ENCODE data around the gene PTGES. TPM values are rescaled to one million over a fixed set of nuclear protein-coding genes. Genes with fewer than 3 reads are reported as not detected.
"Not testable (repeated sequence)": the region's sequence is repeated elsewhere in the genome, so short reads cannot be mapped to it uniquely, and the experiment has no call there.

Gene PTGES
- total RNA-seq, 3 donors from 2014 or later (not counting 1 experiment from before 2014, with no cell fraction given): 0.28 to 0.47 (median 0.39) TPM

GRCh38 chr9:129762985-129763926, 10.4 kb upstream of the PTGES start:
- peaks cover 0 to 1% of the 10 kb centered on the region in 2 donors for H3K4me1 Mint-ChIP-seq
- H3K9me3 Mint-ChIP-seq: no peaks in the 10 kb centered on the region
- H3K9me3 ChIP-seq (ENCODE audit: control insufficient read depth, insufficient read depth, low read length): no peaks in the 10 kb centered on the region
- no peak overlapping the region for H3K27ac ChIP-seq (ENCODE audit: low read length)
- WGBS (ENCODE audit: insufficient coverage): 89% methylated on average over 13 of the region's 13 CpGs
- H3K4me1 ChIP-seq (ENCODE audit: control insufficient read depth, insufficient read depth, low read length): no peaks in the 10 kb centered on the region
- no peaks in the 10 kb centered on the region for H3K27me3 ChIP-seq (ENCODE audit: control insufficient read depth, insufficient read depth, low read length)
- H3K4me3 Mint-ChIP-seq: no peak overlapping the region
- no peak for DNase-seq
- no peaks in the 10 kb centered on the region for H3K36me3 ChIP-seq (ENCODE audit: control insufficient read depth, insufficient read depth, low read length)
- peaks cover 0 to 7% of the 10 kb centered on the region in 2 donors for H3K27me3 Mint-ChIP-seq (ENCODE audit: low read depth in 2 of 2)
- no peaks in the 10 kb centered on the region for H3K36me3 Mint-ChIP-seq
- intact Hi-C loops (cut with micrococcal nuclease): no loop called here
- H3K27ac Mint-ChIP-seq: no peak overlapping the region
- no peak for ATAC-seq
- no peak overlapping the region for H3K4me3 ChIP-seq (ENCODE audit: low read length)
- TF ChIP-seq, protein P1, sequence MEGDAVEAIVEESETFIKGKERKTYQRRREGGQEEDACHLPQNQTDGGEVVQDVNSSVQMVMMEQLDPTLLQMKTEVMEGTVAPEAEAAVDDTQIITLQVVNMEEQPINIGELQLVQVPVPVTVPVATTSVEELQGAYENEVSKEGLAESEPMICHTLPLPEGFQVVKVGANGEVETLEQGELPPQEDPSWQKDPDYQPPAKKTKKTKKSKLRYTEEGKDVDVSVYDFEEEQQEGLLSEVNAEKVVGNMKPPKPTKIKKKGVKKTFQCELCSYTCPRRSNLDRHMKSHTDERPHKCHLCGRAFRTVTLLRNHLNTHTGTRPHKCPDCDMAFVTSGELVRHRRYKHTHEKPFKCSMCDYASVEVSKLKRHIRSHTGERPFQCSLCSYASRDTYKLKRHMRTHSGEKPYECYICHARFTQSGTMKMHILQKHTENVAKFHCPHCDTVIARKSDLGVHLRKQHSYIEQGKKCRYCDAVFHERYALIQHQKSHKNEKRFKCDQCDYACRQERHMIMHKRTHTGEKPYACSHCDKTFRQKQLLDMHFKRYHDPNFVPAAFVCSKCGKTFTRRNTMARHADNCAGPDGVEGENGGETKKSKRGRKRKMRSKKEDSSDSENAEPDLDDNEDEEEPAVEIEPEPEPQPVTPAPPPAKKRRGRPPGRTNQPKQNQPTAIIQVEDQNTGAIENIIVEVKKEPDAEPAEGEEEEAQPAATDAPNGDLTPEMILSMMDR (IDR thresholded peaks at IDR 0.05): no peak

GRCh38 chr9:129762370-129762984, 9.6 kb upstream of the PTGES start:
- H3K4me3 Mint-ChIP-seq; ATAC-seq; H3K27ac ChIP-seq (ENCODE audit: low read length); H3K36me3 ChIP-seq (ENCODE audit: control insufficient read depth, insufficient read depth, low read length); H3K27ac Mint-ChIP-seq; H3K27me3 ChIP-seq (ENCODE audit: control insufficient read depth, insufficient read depth, low read length); H3K9me3 ChIP-seq (ENCODE audit: control insufficient read depth, insufficient read depth, low read length); H3K4me3 ChIP-seq (ENCODE audit: low read length); H3K4me1 Mint-ChIP-seq; DNase-seq; H3K9me3 Mint-ChIP-seq; H3K4me1 ChIP-seq (ENCODE audit: control insufficient read depth, insufficient read depth, low read length); H3K36me3 Mint-ChIP-seq; intact Hi-C loops (cut with micrococcal nuclease): not testable (repeated sequence)
- WGBS (ENCODE audit: insufficient coverage): 79% methylated on average over 13 of the region's 13 CpGs
- H3K27me3 Mint-ChIP-seq (ENCODE audit: low read depth in 2 of 2): peaks cover 0 to 11% of the 10 kb centered on the region in 2 donors

DNA sequence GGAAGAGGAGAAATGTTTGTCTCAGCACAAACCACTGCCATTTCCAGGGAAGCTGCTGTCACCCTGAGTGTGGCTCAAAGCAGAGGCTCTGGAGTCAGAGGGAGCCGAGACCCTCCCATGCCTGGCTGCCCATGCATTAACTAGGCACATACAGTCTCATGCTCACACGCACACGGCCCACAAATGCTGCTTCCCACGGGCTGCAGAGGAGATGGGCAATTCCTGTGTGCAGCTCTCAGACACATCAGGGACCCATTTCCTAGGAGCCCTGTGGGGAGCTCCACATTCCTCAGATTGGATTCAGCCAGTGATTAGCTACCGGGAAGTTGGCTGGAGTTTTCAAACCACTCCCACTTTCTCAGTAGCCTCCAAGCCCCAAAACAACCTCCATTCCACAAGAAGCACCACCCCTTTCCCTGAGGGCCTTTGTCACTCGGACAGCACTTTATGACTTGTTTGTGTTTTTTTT, 9.1 kb upstream of the PTGES start:
- H3K9me3 ChIP-seq (ENCODE audit: control insufficient read depth, insufficient read depth, low read length): no peaks in the 10 kb centered on the region
- H3K9me3 Mint-ChIP-seq: no peaks in the 10 kb centered on the region
- H3K4me3 Mint-ChIP-seq: no peak overlapping the region
- intact Hi-C loops (cut with micrococcal nuclease): no loop called here
- no peak for ATAC-seq
- 73% methylated on average over 6 of the region's 6 CpGs for WGBS (ENCODE audit: insufficient coverage)
- H3K27ac Mint-ChIP-seq: no peak overlapping the region
- no peaks in the 10 kb centered on the region for H3K36me3 Mint-ChIP-seq
- no peak overlapping the region for H3K27ac ChIP-seq (ENCODE audit: low read length)
- TF ChIP-seq, protein P1 (IDR thresholded peaks at IDR 0.05): no peak
- H3K4me1 Mint-ChIP-seq: peaks cover 0 to 6% of the 10 kb centered on the region in 2 donors
- H3K27me3 Mint-ChIP-seq (ENCODE audit: low read depth in 2 of 2): peaks cover 0 to 11% of the 10 kb centered on the region in 2 donors
- H3K4me1 ChIP-seq (ENCODE audit: control insufficient read depth, insufficient read depth, low read length): peaks cover 3% of the 10 kb centered on the region
- no peaks in the 10 kb centered on the region for H3K27me3 ChIP-seq (ENCODE audit: control insufficient read depth, insufficient read depth, low read length)
- no peaks in the 10 kb centered on the region for H3K36me3 ChIP-seq (ENCODE audit: control insufficient read depth, insufficient read depth, low read length)
- no peak overlapping the region for H3K4me3 ChIP-seq (ENCODE audit: low read length)
- DNase-seq: no peak

GRCh38 chr9:129761293-129761900, 8.6 kb upstream of the PTGES start:
- Mint-ChIP-seq H3K4me1 (peaks cover 0 to 6% of the 10 kb centered on the region in 2 donors), H3K9me3 (no peaks in the 10 kb centered on the region), H3K27ac (no peak overlapping the region), H3K27me3 (ENCODE audit: low read depth in 2 of 2) (peaks cover 0 to 11% of the 10 kb centered on the region in 2 donors), H3K4me3 (no peak overlapping the region), H3K36me3 (no peaks in the 10 kb centered on the region)
- DNase-seq (no peak), ATAC-seq (no peak)
- TF ChIP-seq, protein P1 (IDR thresholded peaks at IDR 0.05): no peak
- Histone ChIP-seq H3K4me1 (ENCODE audit: control insufficient read depth, insufficient read depth, low read length) (peaks cover 3% of the 10 kb centered on the region), H3K27me3 (ENCODE audit: control insufficient read depth, insufficient read depth, low read length) (no peaks in the 10 kb centered on the region), H3K9me3 (ENCODE audit: control insufficient read depth, insufficient read depth, low read length) (no peaks in the 10 kb centered on the region), H3K27ac (ENCODE audit: low read length) (no peak overlapping the region), H3K4me3 (ENCODE audit: low read length) (no peak overlapping the region), H3K36me3 (ENCODE audit: control insufficient read depth, insufficient read depth, low read length) (no peaks in the 10 kb centered on the region)
- 84% methylated on average over 11 of the region's 11 CpGs for WGBS (ENCODE audit: insufficient coverage)
- intact Hi-C loops (cut with micrococcal nuclease): no loop called here

- not testable (repeated sequence) for H3K9me3 Mint-ChIP-seq; H3K27me3 ChIP-seq (ENCODE audit: control insufficient read depth, insufficient read depth, low read length)
These were observed 7.9 kb upstream of the PTGES start for GRCh38 chr9:129760784-129761183.

More at GRCh38 chr9:129760784-129761183, 7.9 kb upstream of the PTGES start:
- H3K36me3 Mint-ChIP-seq; H3K4me3 ChIP-seq (ENCODE audit: low read length); DNase-seq; H3K4me3 Mint-ChIP-seq; H3K9me3 ChIP-seq (ENCODE audit: control insufficient read depth, insufficient read depth, low read length); H3K4me1 ChIP-seq (ENCODE audit: control insufficient read depth, insufficient read depth, low read length); ATAC-seq; H3K27ac ChIP-seq (ENCODE audit: low read length); intact Hi-C loops (cut with micrococcal nuclease); H3K4me1 Mint-ChIP-seq; H3K27ac Mint-ChIP-seq; H3K36me3 ChIP-seq (ENCODE audit: control insufficient read depth, insufficient read depth, low read length): not testable (repeated sequence)
- 94% methylated on average over 7 of the region's 7 CpGs for WGBS (ENCODE audit: insufficient coverage)
- peaks cover 0 to 11% of the 10 kb centered on the region in 2 donors for H3K27me3 Mint-ChIP-seq (ENCODE audit: low read depth in 2 of 2)

Measured in natural killer cell (primary cell).